MM.1S (cell line): ENCODE data around the gene TMEM229B.

ENCODE experiments used
- DNase-seq: peaks from one replicate; pipeline ENCODE4 v3.0.0-alpha.2; 2015
- H2AFZ ChIP-seq: fragments of 300-600 bp; sonication (generic); 2 replicates; pipeline ENCODE4 v1.6.0; 2016; ENCODE audit warnings: antibody characterized with exemption, low read length
- H3F3A ChIP-seq: fragments of 300-600 bp; sonication (generic); 2 replicates; pipeline ENCODE4 v1.6.1; 2016; ENCODE audit warnings: mild to moderate bottlenecking, antibody characterized with exemption, low read length, moderate library complexity, mixed read lengths; ENCODE audit not compliant: insufficient read depth
- H3K27ac ChIP-seq: fragments of 300-600 bp; sonication (generic); 2 replicates; pipeline ENCODE4 v1.5.1; 2016; ENCODE audit warnings: mild to moderate bottlenecking, low read length
- H3K27me3 ChIP-seq: fragments of 300-600 bp; sonication (generic); replicated peaks from 2 replicates; pipeline ENCODE4 v1.6.0; 2016; ENCODE audit warnings: low read length; ENCODE audit not compliant: insufficient read depth
- H3K36me3 ChIP-seq: fragments of 300-600 bp; sonication (generic); replicated peaks from 2 replicates; pipeline ENCODE4 v1.6.1; 2016; ENCODE audit warnings: mild to moderate bottlenecking, low read length, mixed read lengths; ENCODE audit not compliant: insufficient read depth
- H3K4me1 ChIP-seq: fragments of 300-600 bp; sonication (generic); 2 replicates; pipeline ENCODE4 v1.6.1; 2016; ENCODE audit warnings: low read length, mixed read lengths
- H3K4me2 ChIP-seq: fragments of 300-600 bp; sonication (generic); 2 replicates; pipeline ENCODE4 v1.6.0; 2016; ENCODE audit warnings: low read depth, low read length
- H3K4me3 ChIP-seq: fragments of 300-600 bp; sonication (generic); 2 replicates; pipeline ENCODE4 v1.5.1; 2016; ENCODE audit warnings: low read length, mixed read lengths
- H3K79me2 ChIP-seq: fragments of 300-600 bp; sonication (generic); 2 replicates; pipeline ENCODE4 v1.6.1; 2016; ENCODE audit warnings: mixed run types, low read length, mixed read lengths
- H3K9ac ChIP-seq: fragments of 300-600 bp; sonication (generic); 2 replicates; pipeline ENCODE4 v1.6.1; 2016; ENCODE audit warnings: low read length, mixed read lengths
- H3K9me2 ChIP-seq: fragments of 300-600 bp; sonication (generic); replicated peaks from 2 replicates; pipeline ENCODE4 v1.6.1; 2016; ENCODE audit warnings: mild to moderate bottlenecking, low read length, mixed read lengths; ENCODE audit not compliant: insufficient read depth
- H3K9me3 ChIP-seq: fragments of 300-600 bp; sonication (generic); replicated peaks from 2 replicates; pipeline ENCODE4 v1.6.1; 2016; ENCODE audit warnings: mild to moderate bottlenecking, low read length, mixed read lengths; ENCODE audit not compliant: insufficient read depth
- H4K20me1 ChIP-seq: fragments of 300-600 bp; sonication (generic); 2 replicates; pipeline ENCODE4 v1.6.1; 2016; ENCODE audit warnings: mild to moderate bottlenecking, low read length, moderate library complexity, mixed read lengths; ENCODE audit not compliant: insufficient read depth
- EZH2 ChIP-seq: fragments of 300-600 bp; sonication (generic); optimal IDR thresholded peaks from 2 replicates; pipeline ENCODE3; 2017; ENCODE audit warnings: low read depth, mild to moderate bottlenecking, antibody characterized with exemption, low read length, mixed read lengths
- EZH2phosphoT487 ChIP-seq: fragments of 300-600 bp; sonication (generic); IDR thresholded peaks from 2 replicates; pipeline ENCODE4 v1.6.1; 2018; ENCODE audit warnings: antibody characterized with exemption, low read length
- TF ChIP-seq, protein P1 (sequence below): fragments of 300-600 bp; sonication (generic); IDR thresholded peaks from 2 replicates; pipeline ENCODE4 v1.5.1; 2016; ENCODE audit warnings: antibody characterized with exemption, low read length, mixed read lengths

Gene TMEM229B

DNA sequence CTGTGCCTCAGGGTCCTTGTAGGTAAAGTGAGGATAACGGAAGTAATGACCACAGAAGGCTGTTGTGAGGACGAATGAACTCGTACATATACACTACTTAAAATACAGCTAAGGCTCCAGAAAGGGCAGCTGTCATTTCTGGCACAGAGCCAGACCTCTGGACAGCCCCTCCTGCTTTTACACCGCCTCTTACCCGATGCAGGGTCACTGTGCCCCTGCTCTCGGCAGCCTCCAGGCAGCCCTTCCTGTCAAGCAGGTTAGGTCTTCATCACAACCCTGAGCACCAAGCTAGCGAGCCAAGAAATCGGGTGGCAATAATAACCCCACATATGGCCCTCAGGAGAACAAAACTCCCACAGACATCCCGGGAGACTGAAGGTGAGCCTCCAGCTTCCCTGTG, 8.5 kb downstream of the TMEM229B start:
- H3K4me3 ChIP-seq = no peak overlapping the region
- H2AFZ ChIP-seq = no peak overlapping the region
- H3F3A ChIP-seq = no peaks in the 10 kb centered on the region
- H3K27ac ChIP-seq = no peak overlapping the region
- DNase-seq = no peak
- H3K4me1 ChIP-seq = peaks cover 4% of the 10 kb centered on the region; the same call in 1 of the 2 replicates
- no peaks in the 10 kb centered on the region for H4K20me1 ChIP-seq
- TF ChIP-seq, protein P1, sequence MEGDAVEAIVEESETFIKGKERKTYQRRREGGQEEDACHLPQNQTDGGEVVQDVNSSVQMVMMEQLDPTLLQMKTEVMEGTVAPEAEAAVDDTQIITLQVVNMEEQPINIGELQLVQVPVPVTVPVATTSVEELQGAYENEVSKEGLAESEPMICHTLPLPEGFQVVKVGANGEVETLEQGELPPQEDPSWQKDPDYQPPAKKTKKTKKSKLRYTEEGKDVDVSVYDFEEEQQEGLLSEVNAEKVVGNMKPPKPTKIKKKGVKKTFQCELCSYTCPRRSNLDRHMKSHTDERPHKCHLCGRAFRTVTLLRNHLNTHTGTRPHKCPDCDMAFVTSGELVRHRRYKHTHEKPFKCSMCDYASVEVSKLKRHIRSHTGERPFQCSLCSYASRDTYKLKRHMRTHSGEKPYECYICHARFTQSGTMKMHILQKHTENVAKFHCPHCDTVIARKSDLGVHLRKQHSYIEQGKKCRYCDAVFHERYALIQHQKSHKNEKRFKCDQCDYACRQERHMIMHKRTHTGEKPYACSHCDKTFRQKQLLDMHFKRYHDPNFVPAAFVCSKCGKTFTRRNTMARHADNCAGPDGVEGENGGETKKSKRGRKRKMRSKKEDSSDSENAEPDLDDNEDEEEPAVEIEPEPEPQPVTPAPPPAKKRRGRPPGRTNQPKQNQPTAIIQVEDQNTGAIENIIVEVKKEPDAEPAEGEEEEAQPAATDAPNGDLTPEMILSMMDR = no peak
- no peak for TF ChIP-seq EZH2phosphoT487
- no peak for TF ChIP-seq EZH2
- H3K27me3 ChIP-seq = no peaks in the 10 kb centered on the region
- no peak overlapping the region for H3K9ac ChIP-seq
- H3K9me3 ChIP-seq = no peaks in the 10 kb centered on the region
- no peaks in the 10 kb centered on the region for H3K79me2 ChIP-seq
- no peaks in the 10 kb centered on the region for H3K9me2 ChIP-seq
- no peaks in the 10 kb centered on the region for H3K36me3 ChIP-seq
- no peak overlapping the region for H3K4me2 ChIP-seq

DNA sequence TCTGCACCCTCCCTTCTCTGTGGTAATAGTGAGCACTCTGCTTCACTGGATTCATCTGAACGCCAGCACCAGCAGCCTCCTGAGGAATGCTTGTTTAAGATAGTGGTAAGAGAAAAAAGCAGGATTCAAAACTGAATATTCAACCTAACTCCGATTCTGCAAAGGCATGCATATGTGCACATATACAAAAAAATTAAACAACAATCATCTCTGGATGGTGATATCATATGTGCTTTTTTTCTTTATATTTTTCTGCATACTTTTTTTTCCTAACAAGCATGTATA, 9.8 kb downstream of the TMEM229B start:
- Histone ChIP-seq H3K9me3 (no peaks in the 10 kb centered on the region), H3K4me3 (no peak overlapping the region), H2AFZ (no peak overlapping the region), H4K20me1 (no peaks in the 10 kb centered on the region), H3K27me3 (no peaks in the 10 kb centered on the region), H3F3A (no peaks in the 10 kb centered on the region), H3K4me1 (no peaks in the 10 kb centered on the region), H3K4me2 (no peak overlapping the region), H3K36me3 (no peaks in the 10 kb centered on the region), H3K79me2 (no peaks in the 10 kb centered on the region), H3K9ac (no peak overlapping the region), H3K27ac (no peak overlapping the region), H3K9me2 (no peaks in the 10 kb centered on the region)
- DNase-seq = no peak
- TF ChIP-seq EZH2phosphoT487 (no peak), EZH2 (no peak)
- TF ChIP-seq, protein P1 = no peak

DNA sequence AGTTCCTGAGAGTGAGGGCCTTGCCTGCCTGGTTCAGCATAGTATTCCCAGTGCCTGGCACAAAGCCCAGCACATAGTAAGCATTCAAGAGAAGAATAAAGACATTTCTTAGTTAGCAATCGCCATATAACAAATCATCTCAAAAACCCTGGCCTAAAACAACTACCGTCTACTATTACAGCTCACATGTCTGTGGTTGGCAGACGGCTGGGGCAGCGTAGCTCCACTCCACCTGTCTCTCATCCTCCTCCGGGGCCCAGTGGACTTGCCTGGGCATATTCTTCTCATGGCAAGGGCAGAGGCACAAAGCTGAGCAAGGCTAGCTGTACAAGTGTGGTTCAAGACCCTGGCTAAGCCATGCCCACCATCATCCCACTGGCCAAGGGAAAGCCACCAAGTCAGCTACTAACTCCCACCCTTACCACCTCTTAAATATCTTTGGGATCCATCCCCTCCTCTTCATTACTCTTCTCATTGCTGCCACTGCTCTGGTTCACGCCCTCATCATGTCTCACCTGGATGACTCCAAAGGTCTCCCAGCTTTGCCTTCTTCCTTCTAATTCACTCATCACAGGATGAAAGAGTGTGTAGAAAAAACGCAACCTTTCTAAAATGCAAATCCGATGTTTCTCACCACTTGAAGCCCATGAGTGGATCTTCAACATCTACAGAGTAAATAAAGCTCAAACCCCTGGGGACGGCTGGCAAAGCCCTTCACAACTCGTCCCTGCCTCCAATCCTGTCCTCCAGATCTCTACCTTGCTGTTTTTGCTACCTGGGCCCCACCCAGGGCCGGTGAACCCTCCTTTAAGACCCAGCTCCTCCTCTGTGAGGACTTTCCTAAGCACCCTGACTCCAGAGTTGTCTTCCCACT, 10.4 kb downstream of the TMEM229B start:
- Histone ChIP-seq H3F3A (no peaks in the 10 kb centered on the region), H4K20me1 (no peaks in the 10 kb centered on the region), H3K4me2 (no peak overlapping the region), H3K79me2 (no peaks in the 10 kb centered on the region), H2AFZ (no peak overlapping the region), H3K9me3 (no peaks in the 10 kb centered on the region), H3K9ac (no peak overlapping the region), H3K27me3 (no peaks in the 10 kb centered on the region), H3K27ac (no peak overlapping the region), H3K4me1 (no peaks in the 10 kb centered on the region), H3K9me2 (no peaks in the 10 kb centered on the region), H3K4me3 (no peak overlapping the region), H3K36me3 (no peaks in the 10 kb centered on the region)
- TF ChIP-seq, protein P1 = no peak
- no peak for TF ChIP-seq EZH2
- no peak for TF ChIP-seq EZH2phosphoT487
- no peak for DNase-seq
